Kidney capillary endothelial cell (primary cell): ENCODE data around the gene CASZ1.
A peak's percentile ranks its signal among the peaks of the same experiment; 100 is the strongest.

Source experiments
- DNase-seq: peaks from one replicate; pipeline ENCODE4 v3.0.0-alpha.2; 2018; ENCODE audit warnings: low spot score

The CASZ1 gene

DNA sequence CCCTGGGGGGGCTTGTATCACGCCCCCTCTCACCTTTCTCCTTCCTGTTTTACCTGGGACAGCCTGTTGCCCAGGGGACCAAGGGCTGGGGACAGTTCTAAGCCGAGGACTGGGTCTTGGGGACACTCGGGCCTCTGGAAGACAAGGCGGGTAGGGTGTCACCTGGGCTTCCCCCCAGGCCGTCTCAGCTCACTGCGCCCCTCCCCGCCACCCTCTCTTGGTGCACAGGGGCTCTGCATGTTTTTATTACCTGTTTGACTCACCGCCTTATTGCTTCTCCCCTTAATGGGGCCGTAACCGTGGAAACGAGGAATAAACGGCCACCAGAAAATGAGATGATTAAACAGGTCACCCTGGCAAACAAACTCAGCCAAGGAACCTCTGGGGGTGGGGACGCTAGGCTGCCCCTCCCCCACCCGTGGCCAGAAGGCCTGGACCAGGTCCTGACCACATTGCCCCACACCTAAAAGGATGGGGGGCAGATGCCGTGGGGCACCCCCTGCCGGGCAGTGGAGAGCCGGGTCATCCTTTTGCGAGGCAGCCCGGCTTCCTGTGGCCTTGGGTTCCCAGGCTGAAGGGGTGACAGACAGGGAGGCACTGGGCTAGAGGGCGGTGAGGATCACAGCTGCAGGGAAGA lies 109.9 kb downstream of the CASZ1 start:
- DNase-seq: no peak

DNA sequence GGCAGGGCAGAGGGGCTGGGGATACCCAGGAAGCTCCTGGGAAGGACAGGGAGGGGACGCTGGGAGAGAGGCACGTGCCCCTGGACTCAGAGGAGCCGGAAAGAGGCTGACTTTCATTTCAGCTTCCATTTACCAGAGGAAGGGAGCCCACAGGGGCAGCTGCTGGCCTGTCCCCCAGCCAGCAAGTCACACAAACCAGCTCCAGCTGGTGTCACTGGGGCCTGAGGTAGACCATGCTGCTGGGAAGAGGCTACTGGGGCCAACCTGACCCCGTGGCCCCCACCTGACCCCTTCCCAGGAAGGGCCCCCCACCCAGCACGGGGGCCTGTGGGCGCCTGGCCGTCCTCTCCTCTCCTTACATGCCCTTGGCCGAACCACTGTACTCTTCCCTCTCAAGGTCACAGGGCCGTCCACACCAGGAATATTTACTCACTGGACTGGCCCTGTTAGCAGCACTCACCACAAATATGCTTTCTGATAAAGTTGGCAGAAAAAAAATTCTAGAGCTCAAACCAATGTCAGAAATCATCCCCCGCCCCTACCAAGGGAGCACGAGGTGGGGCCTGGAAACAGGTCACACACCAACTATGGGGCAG lies 110.5 kb downstream of the CASZ1 start:
- no peak for DNase-seq

DNA sequence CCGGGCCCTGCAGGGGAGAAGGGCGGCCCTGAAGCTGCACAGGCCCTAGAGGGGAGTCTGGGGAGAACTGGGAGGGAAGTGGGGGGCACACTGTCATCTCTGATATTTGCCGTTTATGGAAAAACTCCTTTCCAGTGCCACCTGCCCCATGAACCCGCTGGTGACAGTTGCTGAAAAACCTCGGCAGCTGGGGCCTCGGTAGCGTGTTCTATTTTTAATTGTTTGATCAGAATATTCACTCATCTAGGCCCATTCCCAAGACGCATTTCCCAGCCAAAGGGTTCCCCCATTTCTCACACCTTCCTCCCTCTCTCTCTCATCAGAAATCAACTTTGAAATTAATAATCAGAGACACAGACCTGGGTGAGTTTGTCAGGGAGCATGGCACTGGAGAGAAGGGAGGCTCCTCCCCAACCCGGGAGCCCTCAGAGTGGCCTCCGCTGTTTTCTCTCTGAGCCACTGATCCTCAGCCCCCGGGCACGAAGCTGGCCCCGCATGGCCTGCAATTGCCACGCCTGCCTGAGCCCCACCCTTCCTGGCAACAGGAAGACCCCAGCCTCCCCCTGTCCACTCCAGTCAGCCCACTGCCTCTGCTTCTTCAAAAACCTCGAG lies 111.1 kb downstream of the CASZ1 start:
- DNase-seq: no peak

DNA sequence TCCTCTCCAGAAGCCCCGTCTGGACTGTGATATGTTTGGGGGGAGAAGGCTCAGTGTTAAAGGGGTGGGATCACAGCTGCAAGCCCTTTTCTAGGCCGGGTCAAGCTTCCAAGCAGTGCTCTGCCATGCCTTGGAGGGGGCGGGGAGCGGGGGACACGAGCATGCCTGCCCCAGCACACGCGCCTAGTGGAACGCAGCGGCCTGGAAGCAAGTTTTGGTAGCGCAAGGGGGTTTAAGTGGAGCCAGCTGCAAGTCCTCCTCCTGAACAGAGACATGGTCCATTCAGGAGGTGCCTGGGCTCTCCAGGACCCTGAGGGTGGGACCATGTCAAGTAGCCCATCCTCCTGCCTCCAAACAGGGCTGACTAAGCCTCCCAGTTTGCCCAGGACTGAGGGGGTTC lies 112.2 kb downstream of the CASZ1 start:
- no peak for DNase-seq

DNA sequence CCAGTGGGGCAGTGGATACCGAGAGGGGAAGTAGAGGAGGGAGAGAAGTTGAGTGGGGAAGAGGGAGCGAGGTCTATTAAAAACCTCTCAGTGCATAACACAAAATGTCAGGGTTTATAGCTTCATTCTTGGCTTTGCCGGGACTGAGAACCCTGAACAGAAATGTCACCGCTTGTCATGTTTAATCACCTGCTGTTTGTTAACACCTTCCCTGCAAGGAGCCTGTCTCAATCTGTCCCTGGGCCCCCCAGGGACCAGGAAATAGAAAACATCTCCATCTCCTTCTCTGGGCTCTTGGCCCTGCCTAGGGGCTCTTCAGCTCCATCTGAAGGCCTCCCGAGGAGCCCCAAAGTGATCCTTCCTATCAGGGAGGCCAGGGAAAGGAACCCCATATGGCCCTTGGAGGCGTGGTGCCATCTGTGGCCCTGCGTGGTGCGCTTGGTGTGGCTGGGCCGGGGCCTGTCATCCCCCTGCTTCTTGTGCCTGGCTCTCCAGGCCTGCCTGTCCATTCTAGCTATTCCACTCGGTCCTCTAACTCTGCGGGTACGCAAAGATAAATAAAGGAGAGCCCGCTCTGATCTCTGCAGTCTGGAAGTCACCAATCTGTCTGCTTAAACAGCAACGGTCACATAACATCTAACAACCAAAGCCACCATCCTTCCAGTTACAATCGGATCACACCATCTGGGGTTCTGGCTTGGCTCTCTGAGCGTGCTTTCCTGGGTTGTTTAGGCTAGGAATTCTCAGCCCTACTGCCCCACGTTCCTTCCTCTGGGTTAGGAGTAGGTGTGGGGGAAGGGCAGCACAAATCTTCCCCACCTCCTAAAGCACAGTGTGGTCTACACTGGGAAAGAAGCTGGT lies 113.8 kb downstream of the CASZ1 start:
- DNase-seq: no peak

DNA sequence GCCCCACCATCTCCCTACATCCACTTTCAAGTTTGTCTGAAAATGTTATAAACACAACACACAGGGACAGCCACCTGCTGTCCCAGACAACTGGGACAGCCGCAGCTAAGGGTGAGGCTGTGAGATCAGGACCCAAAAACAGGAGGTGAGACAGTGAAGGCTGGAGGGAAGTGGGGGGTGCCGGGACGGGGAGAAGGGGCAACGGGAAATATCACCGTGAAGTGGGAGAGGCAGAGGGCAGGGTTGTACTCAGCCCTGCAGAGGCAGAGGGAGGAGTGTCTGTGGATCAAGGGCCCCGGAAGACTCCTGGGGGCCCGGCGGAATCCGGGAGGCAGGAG lies 114.4 kb downstream of the CASZ1 start:
- no peak for DNase-seq

DNA sequence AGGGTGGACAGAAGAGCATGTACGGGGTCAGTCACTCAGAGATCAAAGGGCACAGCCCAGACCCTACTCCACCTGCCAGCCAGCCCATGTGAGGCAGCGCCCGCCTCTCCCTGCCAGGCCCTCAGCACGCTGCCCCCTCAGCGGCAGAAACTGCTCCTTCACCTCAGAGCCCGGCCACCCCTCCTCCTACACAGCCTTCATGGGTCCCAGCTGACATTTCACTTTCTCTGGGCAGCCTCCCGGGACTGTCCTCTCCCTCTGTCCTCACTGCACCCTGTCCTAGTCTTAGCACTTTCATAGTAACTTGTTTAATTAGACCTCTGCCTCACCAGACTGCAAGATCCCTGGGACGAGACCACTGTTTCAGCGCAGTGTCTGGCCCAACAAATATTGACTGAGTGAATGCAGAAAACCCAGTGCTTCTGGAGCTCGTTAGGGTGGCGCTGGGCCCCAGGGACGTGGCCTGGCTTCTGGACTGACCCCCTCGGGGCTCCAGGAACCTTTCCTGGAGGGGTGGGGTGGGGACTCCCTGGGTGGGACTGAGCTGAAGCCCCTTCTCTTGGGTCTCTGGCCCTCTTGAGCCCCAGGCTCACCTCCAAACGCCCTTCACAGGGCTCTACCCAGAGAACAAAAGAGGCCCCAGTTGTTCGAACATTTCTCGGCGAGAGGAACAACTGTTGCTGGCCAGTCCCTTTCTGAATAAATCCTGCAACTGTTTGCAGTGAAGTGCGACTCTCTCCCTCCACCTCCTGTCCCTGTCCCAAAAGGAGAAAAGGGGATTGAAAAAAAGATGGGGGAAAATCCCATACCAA lies 114.9 kb downstream of the CASZ1 start:
- DNase-seq: no peak

DNA sequence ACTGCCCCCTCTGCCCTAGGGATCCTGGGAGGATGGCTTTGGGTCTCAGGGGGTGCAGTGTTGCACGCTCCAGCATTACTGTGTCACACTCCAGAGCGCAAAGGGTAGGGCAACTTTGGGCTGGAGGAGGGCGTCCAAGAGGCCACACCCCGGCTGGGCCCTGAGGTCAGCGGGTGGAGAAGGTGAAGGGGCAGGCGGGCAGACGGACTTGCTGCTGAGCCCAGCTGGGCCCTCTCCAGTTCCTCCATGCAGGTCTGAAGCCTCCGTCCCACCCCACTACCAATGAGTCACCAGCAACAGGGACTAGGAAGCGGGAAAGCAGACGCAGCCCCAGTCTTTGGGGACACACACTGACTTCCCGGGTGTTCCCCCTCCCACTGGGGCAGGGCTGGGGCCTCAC lies 116.0 kb downstream of the CASZ1 start:
- no peak for DNase-seq

DNA sequence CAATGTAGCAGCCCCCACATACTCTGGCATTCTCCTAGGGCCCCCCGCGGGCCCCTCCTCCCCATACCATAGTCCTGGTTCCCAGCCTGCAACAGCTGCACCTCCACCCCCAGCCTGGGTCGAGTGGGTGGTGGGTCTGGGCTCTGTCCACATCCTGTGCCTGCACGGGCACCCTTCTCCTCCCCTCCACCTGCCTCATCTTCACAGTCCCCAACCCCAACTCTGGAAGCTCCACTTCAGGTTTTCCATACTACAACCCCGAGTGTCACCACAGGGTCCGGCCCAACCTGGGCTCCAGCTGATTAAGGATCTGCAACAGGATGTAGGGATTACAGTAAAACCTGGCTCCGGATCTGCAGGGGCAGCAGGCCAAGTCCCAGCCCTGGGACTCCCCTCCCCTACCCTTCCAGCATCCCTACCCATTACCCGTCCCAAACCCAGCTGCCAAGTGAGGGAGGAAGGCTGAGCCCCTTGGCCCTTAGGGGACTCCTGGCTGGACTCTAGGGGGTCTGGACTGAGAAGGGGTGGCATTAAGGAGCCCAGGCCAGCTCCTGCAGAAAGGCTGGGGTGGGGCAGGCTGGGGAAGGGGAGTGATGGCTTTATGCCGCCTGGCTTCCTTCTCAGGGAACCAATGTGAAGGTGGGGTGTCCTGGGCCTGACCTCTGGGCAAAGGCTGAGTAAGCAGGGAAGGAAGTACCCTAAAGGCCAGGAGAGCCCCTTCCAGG lies 116.8 kb downstream of the CASZ1 start:
- peak; percentile 42 for DNase-seq

DNA sequence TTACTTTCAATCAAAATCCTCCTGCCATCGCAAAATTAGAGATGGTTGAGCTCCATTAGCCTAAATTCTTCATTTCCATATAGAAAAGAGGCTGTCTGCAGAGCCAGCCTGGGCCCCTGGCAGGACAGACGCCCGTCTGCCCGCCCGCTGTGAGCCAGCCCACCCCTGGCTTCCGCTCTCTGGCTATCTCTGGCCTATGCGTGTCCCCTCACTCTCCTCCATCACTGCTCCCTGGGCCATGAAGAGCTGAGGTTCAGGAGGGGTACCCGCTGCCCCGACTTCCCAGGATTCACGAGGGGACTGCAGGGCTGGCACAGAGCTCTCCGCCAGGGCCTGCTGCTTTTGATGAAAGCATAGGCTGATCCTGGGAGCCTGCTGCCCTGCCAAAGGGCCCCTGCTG lies 117.6 kb downstream of the CASZ1 start:
- no peak for DNase-seq

DNA sequence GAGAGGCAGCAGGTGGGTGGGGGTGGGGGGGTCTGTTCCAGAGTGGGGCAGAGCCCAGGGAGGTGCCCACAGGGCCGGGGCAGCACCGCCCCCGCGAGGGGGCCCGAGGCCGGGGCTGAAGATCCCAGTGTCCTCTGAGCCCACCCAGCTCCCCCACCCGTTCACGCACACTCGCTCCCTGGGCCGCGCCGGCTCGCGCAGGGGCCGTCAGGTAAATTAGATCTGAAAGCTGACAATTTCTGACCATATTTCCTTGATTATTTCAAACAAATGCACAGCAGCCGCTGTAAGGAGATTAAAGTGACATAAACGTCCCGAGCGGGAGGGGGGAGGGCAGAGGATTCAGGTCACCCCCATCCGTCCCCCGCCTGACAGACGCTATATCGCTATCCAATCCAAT lies 118.0 kb downstream of the CASZ1 start:
- DNase-seq: no peak

DNA sequence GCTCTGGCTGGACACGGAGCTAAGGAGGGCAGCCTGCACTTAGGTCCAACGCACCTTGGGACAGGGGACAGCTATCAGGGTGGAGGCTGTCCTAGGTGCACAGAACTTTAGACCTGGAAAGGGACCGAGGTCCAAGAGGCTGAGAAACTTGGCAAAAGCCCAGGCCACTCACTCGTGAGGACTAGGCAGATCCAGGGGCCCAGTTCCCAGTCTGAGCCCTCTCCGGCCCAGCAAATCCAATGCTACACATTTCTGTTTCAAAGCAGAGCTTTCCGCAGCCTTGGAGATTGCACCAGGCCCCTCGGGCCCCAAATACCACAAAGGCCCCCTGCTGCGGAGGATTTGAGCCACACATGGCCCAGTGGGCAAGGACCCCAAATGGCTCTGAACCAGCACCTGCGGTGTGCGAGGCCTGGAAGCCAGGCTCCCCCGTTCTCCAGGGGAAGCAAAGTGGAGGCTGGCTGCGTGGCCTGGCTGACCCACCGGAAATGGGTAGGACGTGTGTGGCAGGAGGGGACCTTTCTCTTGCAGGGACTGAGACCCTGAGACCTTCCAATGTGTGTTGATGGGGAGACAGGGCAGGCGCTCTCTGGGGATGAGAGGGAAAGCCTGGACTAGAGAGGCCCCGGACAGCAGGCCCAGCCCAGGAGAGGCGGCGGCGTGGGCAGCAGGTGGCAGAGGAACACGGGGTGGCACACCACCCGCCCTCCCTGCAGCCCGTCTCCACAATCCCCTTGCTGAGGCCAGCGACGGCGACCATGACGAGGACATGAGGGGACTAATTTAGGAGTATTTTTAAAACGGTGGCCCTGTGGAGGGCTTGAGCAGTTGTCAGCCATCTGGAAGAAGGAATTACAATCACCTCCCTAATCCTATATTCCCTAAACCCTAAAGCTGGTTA lies 118.7 kb downstream of the CASZ1 start:
- no peak for DNase-seq

DNA sequence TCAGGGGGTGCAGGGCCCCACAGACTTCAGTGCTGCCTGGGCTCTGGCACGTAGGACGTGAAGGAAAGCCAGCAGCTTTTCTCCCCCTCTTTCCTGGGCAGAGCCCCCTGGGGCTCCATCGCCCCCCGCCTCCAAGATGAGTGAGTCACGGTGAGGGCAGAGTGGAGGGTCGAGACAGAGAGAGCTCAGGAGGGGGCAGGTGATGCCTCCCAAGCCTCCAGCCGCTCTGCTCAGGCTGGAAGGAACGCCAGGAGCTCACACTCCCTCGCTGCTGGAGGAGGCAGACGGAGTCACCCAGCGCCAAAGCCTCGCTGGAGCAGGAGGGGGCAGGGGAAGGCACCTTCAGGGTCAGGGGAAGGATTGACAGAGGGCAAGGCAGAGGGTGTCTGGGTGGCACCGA lies 119.5 kb downstream of the CASZ1 start:
- no peak for DNase-seq

DNA sequence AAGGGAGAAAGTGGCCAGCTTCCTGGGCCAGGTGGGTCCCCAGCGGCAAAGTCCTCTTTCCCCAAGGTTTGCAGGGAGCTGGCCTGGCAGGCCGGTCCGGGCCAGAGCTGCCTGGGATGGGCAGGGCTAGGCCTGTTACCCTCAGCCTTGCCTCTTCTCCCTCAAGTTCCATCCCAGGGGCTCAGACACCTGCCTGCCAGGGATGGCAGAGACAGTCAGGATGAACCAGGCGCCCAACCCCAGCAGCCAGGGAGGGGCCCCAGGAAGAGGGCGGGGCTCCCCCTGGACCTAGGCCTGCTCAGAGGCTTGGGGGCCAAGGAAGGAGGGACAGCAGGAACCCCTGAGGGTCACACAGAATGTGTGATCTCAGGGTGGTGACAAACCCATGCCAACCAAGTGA lies 120.6 kb downstream of the CASZ1 start:
- no peak for DNase-seq

DNA sequence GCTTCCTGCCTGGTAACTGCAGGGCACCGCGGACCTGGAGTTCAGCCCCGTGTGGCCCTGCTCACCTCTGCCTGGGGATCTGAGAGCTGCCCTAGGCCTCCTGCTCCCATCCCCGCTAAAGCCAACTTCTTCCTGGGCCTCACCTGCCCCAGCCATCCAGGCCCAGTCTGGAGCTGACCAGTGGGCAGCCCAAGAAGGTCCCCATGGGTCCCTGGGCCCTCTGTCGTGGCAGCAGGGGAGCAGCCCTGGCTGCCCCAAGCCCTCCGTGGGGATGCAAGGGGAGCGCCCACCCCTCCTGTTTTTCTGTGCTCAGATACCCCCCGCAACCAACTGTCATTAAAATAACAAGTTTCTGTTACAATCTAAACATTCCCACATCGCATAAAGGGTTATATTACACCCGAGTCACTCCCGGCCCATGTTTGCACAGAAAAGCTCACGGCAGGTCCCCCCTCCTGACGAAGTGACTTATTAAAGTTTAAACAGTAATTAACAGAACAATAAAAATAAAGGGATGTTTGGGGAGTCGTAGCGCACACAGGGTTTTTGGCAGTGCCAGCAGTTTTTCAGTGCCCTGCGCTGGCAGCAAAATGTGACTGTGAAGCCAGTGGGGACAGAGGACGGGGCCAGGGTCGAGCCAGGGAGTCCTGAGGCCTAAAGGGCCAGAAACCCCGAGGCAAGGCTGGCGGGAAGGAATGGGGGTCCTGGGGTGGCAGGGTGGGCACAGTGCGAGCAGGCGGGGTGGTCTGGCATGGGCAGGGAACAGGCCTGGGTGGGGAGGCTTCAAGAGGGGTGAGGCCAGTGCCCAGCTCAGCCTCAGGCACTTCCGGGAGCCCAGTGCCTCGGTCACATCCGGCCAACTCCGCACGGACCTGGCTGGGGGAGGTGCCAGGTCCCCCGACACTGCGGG lies 121.5 kb downstream of the CASZ1 start:
- DNase-seq: no peak

DNA sequence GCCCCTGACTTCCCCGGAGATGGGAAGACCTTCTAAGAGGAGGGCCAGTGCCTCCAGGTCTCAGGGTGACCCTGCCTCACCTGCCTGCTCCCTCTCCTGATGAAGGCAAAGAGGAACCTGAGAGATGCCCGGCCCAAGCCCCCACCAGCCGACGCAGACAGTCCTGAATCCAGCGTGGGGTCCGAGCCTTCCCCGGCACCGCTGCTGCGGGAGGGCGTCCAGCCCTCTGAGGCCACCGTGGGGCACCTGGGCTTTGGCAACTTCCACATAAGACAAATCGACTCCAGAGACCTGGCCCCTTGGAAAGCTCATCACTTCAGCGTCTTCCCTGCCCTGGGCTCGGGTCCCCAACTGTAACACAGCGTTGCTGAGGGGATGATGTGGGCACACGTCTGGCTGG lies 122.2 kb downstream of the CASZ1 start:
- DNase-seq: no peak

DNA sequence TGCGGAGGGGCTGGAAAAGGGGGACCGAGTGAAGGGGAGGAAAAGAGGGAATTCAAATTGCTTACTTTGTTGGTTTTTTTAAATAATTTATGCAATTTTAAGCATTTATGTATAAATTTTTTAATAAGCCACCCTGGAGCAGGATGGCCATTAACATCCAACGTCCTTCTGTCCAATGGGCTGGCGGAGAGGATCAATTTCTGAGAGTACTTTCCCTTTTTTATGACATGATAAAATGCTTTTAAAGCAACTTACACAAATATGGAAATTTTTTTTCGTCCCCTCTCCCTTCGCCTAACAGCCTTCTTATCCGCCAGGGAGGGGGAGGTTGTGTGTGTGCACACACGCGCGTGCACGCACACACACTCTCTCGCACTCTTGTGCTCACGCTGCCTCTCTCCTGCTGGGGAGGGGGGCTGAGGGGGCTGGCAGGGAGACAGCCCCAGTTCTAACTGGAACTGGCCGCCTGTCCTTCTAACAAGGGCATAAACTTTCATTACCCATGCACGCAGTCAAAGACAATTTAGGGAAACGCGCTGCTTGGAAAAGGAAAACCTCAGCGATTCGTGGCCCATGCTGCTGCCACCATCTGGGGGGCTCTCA lies 123.2 kb downstream of the CASZ1 start:
- no peak for DNase-seq

DNA sequence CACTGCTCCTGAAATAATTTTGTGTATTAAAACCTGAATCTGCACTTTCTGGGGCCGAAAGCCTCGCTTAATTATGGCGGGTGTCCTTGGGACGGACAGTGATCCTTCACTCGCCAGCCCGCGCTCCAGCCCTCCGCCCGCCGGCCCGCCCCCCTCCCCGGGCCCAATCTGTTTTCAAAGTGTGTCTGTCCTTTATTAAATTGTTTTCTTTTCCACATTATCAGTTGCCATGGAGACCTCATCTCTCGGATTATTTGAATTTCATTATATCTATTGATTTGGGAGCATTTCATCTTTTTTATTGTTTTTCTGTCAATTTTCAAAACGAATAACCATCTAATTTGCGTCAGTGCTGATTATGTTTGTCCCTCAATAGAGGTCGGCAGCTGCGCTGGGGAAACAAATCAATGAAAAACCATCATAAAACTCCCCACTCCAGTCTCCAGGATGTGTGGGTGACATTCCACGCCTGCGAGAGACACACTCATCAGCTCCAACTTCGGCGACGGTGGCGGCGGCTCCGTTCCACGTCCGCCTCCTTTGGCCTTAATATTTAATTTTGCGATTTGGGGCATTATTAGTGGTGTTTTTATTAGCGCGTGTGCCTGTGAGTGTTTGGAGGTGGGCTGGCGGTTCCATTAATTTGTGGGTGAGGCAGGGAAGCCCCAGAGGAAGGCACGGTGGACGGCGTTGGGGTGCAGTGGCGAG lies 123.9 kb downstream of the CASZ1 start:
- no peak for DNase-seq
